Measurements from ENCODE around the gene HAUS8. TPM values are rescaled to one million over a fixed set of nuclear protein-coding genes. Genes with fewer than 3 reads are reported as not detected.
"Not testable (repeated sequence)": the region's sequence is repeated elsewhere in the genome, so short reads cannot be mapped to it uniquely, and the experiment has no call there.

The HAUS8 gene
- total RNA-seq, 1 donor from 2014 or later = 8.1 TPM

DNA sequence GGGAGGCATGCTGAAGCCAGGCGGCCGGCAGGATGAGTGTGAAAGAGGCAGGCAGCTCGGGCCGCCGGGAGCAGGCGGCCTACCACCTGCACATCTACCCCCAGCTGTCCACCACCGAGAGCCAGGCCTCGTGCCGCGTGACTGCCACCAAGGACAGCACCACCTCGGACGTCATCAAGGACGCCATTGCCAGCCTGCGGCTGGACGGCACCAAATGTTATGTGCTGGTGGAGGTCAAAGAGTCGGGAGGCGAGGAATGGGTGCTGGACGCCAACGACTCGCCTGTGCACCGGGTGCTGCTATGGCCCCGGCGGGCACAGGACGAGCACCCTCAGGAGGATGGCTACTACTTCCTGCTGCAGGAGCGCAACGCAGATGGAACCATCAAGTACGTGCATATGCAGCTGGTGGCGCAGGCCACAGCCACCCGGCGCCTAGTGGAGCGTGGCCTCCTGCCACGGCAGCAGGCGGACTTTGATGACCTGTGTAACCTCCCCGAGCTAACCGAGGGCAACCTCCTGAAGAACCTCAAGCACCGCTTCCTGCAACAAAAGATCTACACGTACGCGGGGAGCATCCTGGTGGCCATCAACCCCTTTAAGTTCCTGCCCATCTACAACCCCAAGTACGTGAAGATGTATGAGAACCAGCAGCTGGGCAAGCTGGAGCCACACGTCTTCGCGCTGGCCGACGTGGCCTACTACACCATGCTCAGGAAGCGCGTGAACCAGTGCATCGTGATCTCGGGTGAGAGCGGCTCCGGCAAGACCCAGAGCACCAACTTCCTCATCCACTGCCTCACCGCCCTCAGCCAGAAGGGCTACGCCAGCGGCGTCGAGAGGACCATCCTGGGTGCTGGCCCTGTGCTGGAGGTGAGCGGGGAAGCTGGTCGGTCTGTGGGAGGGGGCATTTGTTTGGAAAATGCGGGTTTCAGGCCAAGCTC lies 26.7 kb upstream of the HAUS8 start:
- peaks cover 38% of the 10 kb centered on the region for H3K36me3 ChIP-seq
- no peak overlapping the region for H3K27ac ChIP-seq
- no peak for DNase-seq
- TF ChIP-seq, protein P1, sequence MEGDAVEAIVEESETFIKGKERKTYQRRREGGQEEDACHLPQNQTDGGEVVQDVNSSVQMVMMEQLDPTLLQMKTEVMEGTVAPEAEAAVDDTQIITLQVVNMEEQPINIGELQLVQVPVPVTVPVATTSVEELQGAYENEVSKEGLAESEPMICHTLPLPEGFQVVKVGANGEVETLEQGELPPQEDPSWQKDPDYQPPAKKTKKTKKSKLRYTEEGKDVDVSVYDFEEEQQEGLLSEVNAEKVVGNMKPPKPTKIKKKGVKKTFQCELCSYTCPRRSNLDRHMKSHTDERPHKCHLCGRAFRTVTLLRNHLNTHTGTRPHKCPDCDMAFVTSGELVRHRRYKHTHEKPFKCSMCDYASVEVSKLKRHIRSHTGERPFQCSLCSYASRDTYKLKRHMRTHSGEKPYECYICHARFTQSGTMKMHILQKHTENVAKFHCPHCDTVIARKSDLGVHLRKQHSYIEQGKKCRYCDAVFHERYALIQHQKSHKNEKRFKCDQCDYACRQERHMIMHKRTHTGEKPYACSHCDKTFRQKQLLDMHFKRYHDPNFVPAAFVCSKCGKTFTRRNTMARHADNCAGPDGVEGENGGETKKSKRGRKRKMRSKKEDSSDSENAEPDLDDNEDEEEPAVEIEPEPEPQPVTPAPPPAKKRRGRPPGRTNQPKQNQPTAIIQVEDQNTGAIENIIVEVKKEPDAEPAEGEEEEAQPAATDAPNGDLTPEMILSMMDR (IDR thresholded peaks at IDR 0.05) = no peak
- no peaks in the 10 kb centered on the region for H3K9me3 ChIP-seq
- H3K4me3 ChIP-seq = no peak overlapping the region
- no peak for ATAC-seq
- intact Hi-C loops (cut with DNase I) = no loop called here
- H3K4me1 ChIP-seq = peaks cover 19% of the 10 kb centered on the region
- H3K27me3 ChIP-seq = no peaks in the 10 kb centered on the region

DNA sequence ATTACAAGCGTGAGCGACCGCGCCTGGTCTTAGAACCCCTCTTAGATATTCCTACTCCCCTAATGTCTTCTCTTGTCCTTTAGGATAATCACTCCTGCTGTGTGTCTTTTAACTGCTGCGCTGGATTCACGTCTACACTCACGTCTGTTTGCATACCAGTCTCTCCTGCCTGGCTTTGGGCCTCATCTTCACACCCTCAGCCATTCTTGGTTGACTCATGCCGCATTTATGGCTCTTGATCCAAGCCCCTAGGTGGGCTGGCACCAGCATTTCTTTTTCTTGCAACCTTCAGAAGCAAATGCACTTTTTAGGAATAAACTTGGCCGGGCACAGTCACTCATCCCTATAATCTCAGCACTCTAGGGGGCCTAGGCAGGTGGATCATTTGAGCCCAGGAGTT lies 23.1 kb upstream of the HAUS8 start:
- Histone ChIP-seq H3K4me3 (no peak overlapping the region), H3K4me1 (peaks cover 37% of the 10 kb centered on the region)

DNA sequence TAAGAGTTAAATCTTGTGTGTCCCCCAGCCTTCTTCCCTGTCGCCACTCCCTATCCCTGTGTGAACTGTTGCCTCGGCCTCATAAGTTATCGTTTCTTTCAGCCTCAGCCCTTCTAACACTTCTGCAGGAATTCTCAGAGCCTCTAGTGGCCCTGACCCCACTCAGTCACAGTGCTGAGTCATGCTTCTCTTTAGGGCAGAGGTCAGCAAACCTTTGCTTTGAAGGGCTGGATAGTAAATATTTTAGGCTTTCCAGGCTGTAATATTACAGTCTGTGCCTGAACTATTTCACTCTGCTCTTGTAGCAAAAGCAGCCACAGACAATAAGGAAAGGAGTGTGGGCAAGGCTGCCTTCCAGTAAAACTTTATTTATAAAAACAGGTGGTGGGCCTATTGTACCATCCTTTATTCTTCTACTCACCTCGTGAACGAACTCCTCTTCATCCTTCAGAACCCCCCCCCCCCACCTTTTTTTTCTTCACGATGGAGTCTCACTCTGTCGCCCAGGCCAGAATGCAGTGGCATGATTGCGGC lies 22.4 kb upstream of the HAUS8 start:
- ATAC-seq (peak; percentile 71), DNase-seq (no peak)
- Histone ChIP-seq H3K4me1 (peaks cover 37% of the 10 kb centered on the region), H3K27ac (peak overlapping the region; percentile 66), H3K27me3 (no peaks in the 10 kb centered on the region), H3K36me3 (peaks cover 13% of the 10 kb centered on the region), H3K9me3 (no peaks in the 10 kb centered on the region), H3K4me3 (no peak overlapping the region)
- TF ChIP-seq, protein P1 (IDR thresholded peaks at IDR 0.05) = no peak
- intact Hi-C loops (cut with DNase I) = no loop called here

More for the DNA sequence above, 23.1 kb upstream of the HAUS8 start:
- ATAC-seq (no peak), DNase-seq (no peak)
- H3K36me3 ChIP-seq = peaks cover 20% of the 10 kb centered on the region
- intact Hi-C loops (cut with DNase I) = no loop called here
- no peaks in the 10 kb centered on the region for H3K27me3 ChIP-seq
- H3K9me3 ChIP-seq = no peaks in the 10 kb centered on the region
- no peak overlapping the region for H3K27ac ChIP-seq
- TF ChIP-seq, protein P1 (IDR thresholded peaks at IDR 0.05) = no peak

DNA sequence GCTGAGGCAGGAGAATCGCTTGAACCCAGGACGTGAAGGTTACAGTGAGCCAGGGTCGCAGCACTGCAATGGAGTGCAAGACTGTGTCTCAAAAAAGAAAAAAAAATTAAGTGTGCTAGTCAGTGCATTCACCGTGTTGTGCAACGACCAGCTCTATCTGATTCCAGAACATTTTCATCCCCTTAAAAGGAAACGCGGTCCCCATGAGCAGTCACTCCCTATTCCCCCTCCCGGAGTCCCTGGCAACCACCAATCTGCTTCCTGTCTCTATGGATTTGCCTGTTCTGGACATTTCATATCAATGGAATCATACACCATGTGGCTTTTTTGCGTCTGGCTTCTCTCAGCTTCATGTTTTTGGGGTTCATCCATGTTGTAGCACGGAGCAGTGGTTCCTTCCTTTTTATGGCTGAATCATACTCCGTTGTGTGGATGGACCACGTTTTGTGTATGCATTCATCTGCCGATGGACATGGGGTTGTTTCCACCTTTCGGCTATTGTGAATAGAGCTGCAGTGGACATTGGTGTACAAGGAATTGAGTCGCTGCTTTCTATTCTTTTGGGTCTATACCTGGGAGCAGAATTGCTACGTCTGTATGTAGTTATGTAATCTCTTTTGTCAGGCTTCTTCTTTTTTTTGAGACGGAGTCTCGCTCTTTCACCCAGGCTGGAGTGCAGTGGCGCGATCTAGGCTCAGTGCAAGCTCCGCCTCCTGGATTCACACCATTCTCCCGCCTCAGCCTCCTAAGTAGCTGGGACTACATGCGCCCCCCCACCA lies 20.1 kb upstream of the HAUS8 start:
- no peaks in the 10 kb centered on the region for H3K9me3 ChIP-seq
- TF ChIP-seq, protein P1 (IDR thresholded peaks at IDR 0.05) = no peak
- H3K27me3 ChIP-seq = no peaks in the 10 kb centered on the region
- ATAC-seq = no peak
- peaks cover 38% of the 10 kb centered on the region for H3K4me1 ChIP-seq
- peak overlapping the region; percentile 67 for H3K27ac ChIP-seq
- intact Hi-C loops (cut with DNase I) = no loop called here
- no peak for DNase-seq
- H3K4me3 ChIP-seq = no peak overlapping the region
- H3K36me3 ChIP-seq = peaks cover 3% of the 10 kb centered on the region

DNA sequence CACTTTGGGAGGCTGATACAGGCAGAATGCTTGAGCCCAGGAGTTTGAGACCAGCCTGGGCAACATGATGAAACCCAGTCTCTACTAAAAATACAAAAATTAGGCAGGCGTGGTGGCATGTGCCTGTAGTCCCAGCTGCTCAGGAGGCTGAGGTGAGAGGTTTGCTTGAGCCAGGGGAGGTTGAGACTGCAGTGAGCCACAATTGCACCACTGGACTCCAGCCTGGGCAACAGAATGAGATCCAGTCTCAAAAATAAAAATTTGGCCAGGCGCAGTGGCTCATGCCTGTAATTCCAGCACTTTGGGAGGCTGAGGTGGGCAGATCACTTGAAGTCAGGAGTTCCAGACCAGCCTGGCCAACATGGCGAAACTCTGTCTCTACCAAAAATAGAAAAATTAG lies 19.4 kb upstream of the HAUS8 start:
- H3K9me3 ChIP-seq; ATAC-seq; DNase-seq; H3K27me3 ChIP-seq; H3K36me3 ChIP-seq; intact Hi-C loops (cut with DNase I); H3K4me3 ChIP-seq: not testable (repeated sequence)
- H3K27ac ChIP-seq = peak overlapping the region; percentile 67
- peaks cover 44% of the 10 kb centered on the region for H3K4me1 ChIP-seq
